Kidney (tissue), 14 donors: ENCODE data around the gene PALM. TPM values are rescaled to one million over a fixed set of nuclear protein-coding genes. Genes with fewer than 3 reads are reported as not detected.

Source experiments
- DNase-seq, 5 donors: peaks; one replicate each; pipeline ENCODE4 v3.0.0-alpha.2; 2013 to 2020
- FAIRE-seq: peaks from 2 replicates; lab custom pipeline; 2012; peaks lifted over from hg19 to GRCh38; lab: Jason Lieb, UNC
- H3K27ac ChIP-seq, 2 donors: one replicate each; pipeline ENCODE4 v1.7.0; 2013; ENCODE audit warnings: low read depth in 2 of 2, low read length in 2 of 2, inconsistent platforms in 1 of 2
- H3K27me3 ChIP-seq: one replicate; pipeline ENCODE4 v1.7.1; 2013; ENCODE audit warnings: low read length, inconsistent platforms; ENCODE audit not compliant: control insufficient read depth, insufficient read depth
- H3K36me3 ChIP-seq, 3 donors: one replicate each; pipeline versions ENCODE4 v1.7.0 to v1.7.1; 2013; ENCODE audit warnings: low read length in 3 of 3, control low read depth in 1 of 3, inconsistent platforms in 1 of 3; ENCODE audit not compliant: insufficient read depth in 3 of 3, control insufficient read depth in 2 of 3
- H3K4me1 ChIP-seq, 3 donors: one replicate each; pipeline versions ENCODE4 v1.7.0 to v1.7.1; 2013; ENCODE audit warnings: low read length in 3 of 3, inconsistent platforms in 1 of 3, low read depth in 1 of 3; ENCODE audit not compliant: control insufficient read depth in 2 of 3, insufficient read depth in 2 of 3
- H3K4me3 ChIP-seq, 3 donors: one replicate each; pipeline versions ENCODE4 v1.7.0 to v1.8.1; 2013; ENCODE audit warnings: low read length in 3 of 3, control low read depth in 1 of 3, inconsistent platforms in 1 of 3
- H3K9ac ChIP-seq, 3 donors: one replicate each; pipeline versions ENCODE4 v1.7.0 to v1.7.1; 2013; ENCODE audit warnings: low read length in 3 of 3, control low read depth in 1 of 3, inconsistent platforms in 1 of 3
- H3K9me3 ChIP-seq, 3 donors: one replicate each; pipeline versions ENCODE4 v1.7.0 to v1.7.1; 2013; ENCODE audit warnings: low read length in 3 of 3, control low read depth in 1 of 3, inconsistent platforms in 1 of 3; ENCODE audit not compliant: control insufficient read depth in 2 of 3, insufficient read depth in 1 of 3
- CTCF ChIP-seq: IDR thresholded peaks from 3 replicates; pipeline ENCODE4 v1.5.1; 2012; ENCODE audit warnings: mild to moderate bottlenecking, moderate library complexity, borderline replicate concordance; ENCODE audit not compliant: insufficient read depth; ENCODE audit errors: extremely low read depth
- intact Hi-C: fragments of 100-400 bp; cut with DNase I; formaldehyde crosslinking; loops from one replicate; pipeline ENCODE4 v1.11.1; 2022
- polyA plus RNA-seq: library from polyadenylated mRNA; stranded (reverse); fragments of 350-450 nt; fragmentation: Illumina TruSeq; extraction: RNeasy Lipid Tissue Mini Kit (QIAGEN cat#74804); gene quantifications from one replicate; pipeline ENCODE4 v1.2.3, GENCODE V29; 2014; ENCODE audit warnings: low read depth, low replicate concordance; ENCODE audit not compliant: insufficient read depth
- total RNA-seq: library from RNA; stranded (reverse); fragmentation: NEBNext Ultra II Directional; extraction: Animal tissue kit (Norgen Biotek cat#: 25700); gene quantifications from one replicate; pipeline ENCODE4 v1.2.1, GENCODE V29; 2021
- donor health status: control.
- donor health status: control.
- donor health status: control.
- donor health status: control.
- donor health status: control.
- donor health status: DM: yes; HTN: yes; CAD: no.
- donor health status: Normal renal cell carcinoma (clear cell type).

The PALM gene
- total and polyA plus RNA-seq, 2 donors from 2014 or later, result 49.4 to 92.3 TPM

- H3K36me3 ChIP-seq, result no peaks in the 10 kb centered on the region
- DNase-seq, result no peak
- no peak overlapping the region for H3K4me3 ChIP-seq
- peaks cover 0 to 5% (median 0%) of the 10 kb centered on the region in 3 donors for H3K4me1 ChIP-seq
- H3K9ac ChIP-seq, result no peak overlapping the region
- FAIRE-seq, result no peak
- no peaks in the 10 kb centered on the region for H3K27me3 ChIP-seq
- no peak overlapping the region for H3K27ac ChIP-seq
- intact Hi-C loops, result loop anchor here (5.0 kb wide), 1 partner anchor 63 kb away; no protein-coding TSS in a partner anchor
- no peak for TF ChIP-seq CTCF
- no peaks in the 10 kb centered on the region for H3K9me3 ChIP-seq
Observed at GRCh38 chr19:729965-730668, 21.4 kb downstream of the PALM start.

- no peak for DNase-seq
- Histone ChIP-seq H3K9ac (no peak overlapping the region), H3K4me3 (no peak overlapping the region), H3K4me1 (peaks cover 0 to 5% (median 0%) of the 10 kb centered on the region in 3 donors), H3K27me3 (no peaks in the 10 kb centered on the region), H3K9me3 (no peaks in the 10 kb centered on the region), H3K27ac (no peak overlapping the region), H3K36me3 (no peaks in the 10 kb centered on the region)
- intact Hi-C loops, result no loop called here
- no peak for TF ChIP-seq CTCF
- no peak for FAIRE-seq
Observed at GRCh38 chr19:731000-731399, 22.3 kb downstream of the PALM start.

GRCh38 chr19:732148-733069, 23.7 kb downstream of the PALM start:
- FAIRE-seq, result no peak
- Histone ChIP-seq H3K36me3 (no peaks in the 10 kb centered on the region), H3K9me3 (no peaks in the 10 kb centered on the region), H3K27me3 (no peaks in the 10 kb centered on the region), H3K9ac (no peak overlapping the region), H3K4me3 (no peak overlapping the region), H3K27ac (no peak overlapping the region), H3K4me1 (peaks cover 0 to 9% (median 0%) of the 10 kb centered on the region in 3 donors)
- intact Hi-C loops, result no loop called here
- TF ChIP-seq CTCF, result no peak
- no peak for DNase-seq
